HG03196 (cell line): ENCODE measurements around the gene OXT.
"Not testable (repeated sequence)": the region's sequence is repeated elsewhere in the genome, so short reads cannot be mapped to it uniquely, and the experiment has no call there.

ENCODE experiments used
- ATAC-seq: cut with Tn5 transposase; IDR thresholded peaks from one replicate; pipeline ENCODE4 v1.9.1; 2021; ENCODE audit not compliant: unreplicated experiment

OXT gene

DNA sequence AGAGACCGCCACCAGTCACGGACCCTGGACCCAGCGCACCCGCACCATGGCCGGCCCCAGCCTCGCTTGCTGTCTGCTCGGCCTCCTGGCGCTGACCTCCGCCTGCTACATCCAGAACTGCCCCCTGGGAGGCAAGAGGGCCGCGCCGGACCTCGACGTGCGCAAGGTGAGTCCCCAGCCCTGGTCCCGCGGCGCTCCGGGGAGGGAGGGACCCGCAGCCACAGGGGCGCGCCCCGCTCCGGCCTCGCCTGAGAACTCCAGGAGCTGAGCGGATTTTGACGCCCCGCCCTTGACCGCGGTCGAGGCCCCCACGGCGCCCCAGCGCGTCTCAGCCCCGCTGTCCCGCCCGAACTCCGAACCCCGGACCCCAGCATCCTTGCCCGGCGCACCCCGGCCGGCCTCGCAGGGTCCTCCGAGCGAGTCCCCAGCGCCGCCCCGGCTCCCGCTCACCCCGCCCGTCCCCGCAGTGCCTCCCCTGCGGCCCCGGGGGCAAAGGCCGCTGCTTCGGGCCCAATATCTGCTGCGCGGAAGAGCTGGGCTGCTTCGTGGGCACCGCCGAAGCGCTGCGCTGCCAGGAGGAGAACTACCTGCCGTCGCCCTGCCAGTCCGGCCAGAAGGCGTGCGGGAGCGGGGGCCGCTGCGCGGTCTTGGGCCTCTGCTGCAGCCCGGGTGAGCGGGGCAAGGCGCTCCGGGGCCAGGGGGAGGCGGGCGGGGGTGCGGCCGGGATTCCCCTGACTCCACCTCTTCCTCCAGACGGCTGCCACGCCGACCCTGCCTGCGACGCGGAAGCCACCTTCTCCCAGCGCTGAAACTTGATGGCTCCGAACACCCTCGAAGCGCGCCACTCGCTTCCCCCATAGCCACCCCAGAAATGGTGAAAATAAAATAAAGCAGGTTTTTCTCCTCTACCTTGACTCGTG, at the start of gene OXT:
OXT (plus strand) TSS at position 11 of the 920 bp plus-strand sequence; CDS start at position 47, 36 bp downstream.
- ATAC-seq, result no peak

- no peak for ATAC-seq
Observed at GRCh38 chr20:3021777-3022176, 49.6 kb upstream of the OXT start.

DNA sequence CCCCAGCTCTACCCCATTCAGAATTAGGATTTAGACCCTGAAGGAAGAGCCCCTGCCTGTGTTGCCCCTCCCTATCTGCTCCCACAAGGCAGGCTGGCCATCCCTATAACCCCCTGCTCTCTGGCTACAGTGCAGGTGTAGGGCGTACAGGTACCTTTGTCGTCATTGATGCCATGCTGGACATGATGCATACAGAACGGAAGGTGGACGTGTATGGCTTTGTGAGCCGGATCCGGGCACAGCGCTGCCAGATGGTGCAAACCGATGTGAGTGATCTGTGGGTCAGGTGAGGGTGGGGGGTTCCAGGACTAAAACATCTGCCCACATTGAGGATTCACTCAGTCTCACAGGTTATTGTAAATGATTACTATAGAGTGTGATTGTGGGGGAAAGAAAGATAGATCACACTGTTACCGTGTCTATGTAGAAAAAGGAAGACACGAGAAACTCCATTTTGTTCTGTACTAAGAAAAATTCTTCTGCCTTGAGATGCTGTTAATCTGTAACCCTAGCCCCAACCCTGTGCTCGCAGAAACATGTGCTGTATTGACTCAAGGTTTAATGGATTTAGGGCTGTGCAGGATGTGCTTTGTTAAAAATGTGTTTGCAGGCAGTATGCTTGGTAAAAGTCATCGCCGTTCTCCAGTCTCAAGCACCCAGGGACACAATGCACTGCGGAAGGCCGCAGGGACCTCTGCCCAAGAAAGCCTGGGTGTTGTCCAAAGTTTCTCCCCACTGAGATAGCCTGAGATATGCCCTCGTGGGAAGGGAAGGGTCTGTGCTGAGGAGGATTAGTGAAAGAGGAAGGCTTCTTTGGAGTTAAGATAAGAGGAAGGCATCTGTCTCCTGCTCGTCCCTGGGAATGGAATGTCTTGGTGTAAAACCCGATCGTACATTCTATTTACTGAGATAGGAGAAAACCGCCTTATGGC, 48.6 kb upstream of the OXT start:
- ATAC-seq, result not testable (repeated sequence)

- ATAC-seq, result no peak
Observed at GRCh38 chr20:3027987-3028386, 43.4 kb upstream of the OXT start.

GRCh38 chr20:3031524-3032147, 39.8 kb upstream of the OXT start:
- no peak for ATAC-seq

DNA sequence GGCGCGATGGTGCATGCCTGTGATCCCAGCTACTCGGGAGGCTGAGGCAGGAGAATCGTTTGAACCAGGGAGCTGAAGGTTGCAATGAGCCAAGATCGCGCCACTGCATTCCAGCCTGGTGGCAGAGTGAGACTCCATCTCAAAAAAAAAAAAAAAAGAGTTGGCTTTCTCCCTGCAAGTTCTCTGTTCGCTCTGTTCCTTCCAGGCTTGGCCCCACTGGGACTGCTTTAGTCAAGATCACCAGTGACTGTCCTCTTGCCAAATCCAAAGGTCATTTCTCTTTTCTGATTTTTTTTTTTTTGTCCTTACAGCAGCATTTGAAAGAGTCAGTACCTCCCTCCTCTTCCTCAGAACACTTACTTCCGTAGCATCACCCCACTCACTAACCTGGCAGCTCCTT, 38.8 kb upstream of the OXT start:
- no peak for ATAC-seq

DNA sequence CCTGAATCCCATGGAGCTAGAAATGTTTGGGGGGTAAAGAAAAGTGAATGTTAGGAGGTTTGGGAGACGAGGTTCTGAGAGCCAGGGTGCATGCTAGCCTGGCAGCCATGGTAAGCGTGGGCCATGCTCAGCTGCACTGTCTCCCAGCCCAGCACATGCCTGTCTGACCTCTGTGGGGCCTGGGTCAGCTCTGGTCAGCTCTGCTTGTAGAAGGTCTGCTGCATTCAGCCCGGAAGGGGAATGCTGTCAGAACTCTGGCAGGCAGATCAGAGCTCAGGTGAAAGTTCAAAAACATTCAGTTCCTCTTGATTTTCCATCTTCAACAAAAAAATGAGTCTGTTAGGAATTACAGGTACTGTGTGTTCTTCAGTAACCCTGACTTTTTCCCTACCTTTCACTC, 33.8 kb upstream of the OXT start:
- no peak for ATAC-seq

DNA sequence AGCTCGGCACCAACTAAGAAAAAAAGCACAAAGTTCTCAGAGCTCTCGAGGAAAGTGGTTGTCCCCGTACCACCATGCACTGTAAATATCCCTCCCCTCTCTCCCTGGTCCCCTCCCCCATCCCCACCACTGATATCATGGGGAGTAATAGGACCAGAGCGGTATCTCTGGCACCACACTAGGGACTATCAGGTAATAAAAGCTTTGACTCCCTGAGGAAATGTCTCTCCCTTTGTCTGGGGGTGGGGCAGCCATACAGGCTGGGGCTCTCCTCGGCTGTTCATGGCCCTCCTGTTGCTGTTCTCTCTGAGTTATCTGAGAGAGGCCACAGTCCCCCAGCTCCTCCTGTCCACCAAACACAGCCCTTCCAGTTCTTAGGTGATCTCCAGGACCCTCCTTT, 33.0 kb upstream of the OXT start:
- no peak for ATAC-seq

GRCh38 chr20:3039426-3039825, 32.0 kb upstream of the OXT start:
- no peak for ATAC-seq

DNA sequence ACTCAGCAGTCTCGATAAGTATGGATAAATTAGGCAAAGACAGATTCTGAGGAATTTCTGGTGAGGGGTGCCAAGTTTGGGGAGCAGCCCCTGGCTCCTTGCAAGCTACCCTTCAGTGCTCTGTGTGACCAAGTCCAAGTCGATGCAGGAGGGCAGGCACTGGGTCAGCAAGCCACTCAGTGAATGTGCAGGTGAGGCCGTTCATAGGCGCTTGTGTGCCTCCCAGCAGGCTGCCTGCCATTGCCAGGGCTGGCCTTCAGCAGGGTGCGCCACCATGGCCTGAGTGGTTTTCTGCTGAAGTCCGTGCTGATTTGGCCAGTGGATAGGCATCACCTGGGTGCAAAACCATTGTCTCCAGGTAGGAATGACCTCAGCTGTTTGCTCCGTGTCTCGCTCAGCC, 31.3 kb upstream of the OXT start:
- ATAC-seq, result no peak

DNA sequence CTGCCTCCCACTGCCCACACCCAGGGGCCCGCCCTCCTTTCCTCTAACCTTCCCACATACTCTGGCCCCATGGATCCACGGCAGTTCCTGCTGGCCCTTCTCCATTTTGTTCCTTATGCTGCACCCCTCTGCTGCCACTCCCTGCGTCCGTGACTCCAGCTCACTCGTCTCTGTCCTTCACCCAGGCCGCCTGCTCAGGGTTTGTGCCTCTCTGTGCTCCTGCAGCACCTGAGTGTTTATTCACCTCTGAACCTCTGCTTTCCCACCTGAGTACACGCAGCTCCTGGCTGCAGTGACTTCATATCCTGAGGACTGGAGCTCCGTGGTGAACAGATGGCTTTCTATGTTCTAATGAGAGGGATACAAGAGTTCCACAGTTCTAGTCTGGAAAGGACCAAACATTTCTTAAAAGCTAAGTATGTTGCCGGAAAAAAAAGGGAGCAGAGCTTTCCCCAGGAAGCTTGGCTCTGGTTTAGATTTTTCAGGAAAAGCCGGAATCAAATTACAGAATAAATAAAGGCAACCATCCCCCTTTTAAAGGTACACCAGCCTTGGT, 29.5 kb upstream of the OXT start:
- ATAC-seq, result no peak

DNA sequence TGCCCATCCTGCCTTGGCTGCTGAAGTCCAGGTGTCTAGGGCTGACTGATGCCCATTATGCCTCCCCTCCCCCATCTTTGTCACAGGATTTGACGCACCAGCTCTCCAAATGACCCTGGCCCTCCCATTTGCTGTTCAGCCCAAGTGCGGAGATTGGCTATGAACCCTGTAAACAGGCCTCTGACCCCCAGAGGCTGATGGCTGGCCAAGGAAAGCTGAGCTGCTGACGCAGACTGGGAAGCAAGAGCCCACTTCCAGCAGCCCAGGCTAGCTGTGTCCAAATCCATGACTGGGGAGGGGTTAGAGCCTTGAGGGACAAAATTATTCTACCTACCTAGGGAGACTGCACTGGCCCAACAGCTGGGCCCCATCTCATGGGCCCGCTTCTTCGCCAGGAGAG, 28.8 kb upstream of the OXT start:
- no peak for ATAC-seq

DNA sequence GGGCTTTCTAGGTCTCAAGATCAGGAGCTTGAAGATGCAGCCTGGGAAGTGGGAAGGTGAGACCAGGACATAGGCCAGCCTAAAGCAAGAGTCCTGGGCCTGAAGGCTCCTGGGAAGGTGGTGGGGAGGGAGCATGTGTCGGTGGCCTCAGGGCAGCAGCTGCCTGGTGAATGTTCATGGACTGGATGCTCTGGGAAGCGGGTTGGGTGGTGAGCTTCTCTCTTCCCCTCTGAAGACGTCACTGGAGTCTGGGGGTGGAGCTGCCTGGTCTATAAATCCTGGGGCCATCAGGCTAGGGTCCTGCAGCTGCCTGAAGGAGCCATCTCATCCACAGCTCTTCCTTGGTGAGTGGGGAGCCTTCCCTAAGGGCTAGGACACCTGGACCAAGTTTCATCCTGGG, 28.1 kb upstream of the OXT start, which contains the start of gene GNRH2:
GNRH2 (plus strand) TSS at position 301 of the 400 bp plus-strand sequence. CDS start 793 bp downstream, outside the sequence.
- ATAC-seq, result no peak

DNA sequence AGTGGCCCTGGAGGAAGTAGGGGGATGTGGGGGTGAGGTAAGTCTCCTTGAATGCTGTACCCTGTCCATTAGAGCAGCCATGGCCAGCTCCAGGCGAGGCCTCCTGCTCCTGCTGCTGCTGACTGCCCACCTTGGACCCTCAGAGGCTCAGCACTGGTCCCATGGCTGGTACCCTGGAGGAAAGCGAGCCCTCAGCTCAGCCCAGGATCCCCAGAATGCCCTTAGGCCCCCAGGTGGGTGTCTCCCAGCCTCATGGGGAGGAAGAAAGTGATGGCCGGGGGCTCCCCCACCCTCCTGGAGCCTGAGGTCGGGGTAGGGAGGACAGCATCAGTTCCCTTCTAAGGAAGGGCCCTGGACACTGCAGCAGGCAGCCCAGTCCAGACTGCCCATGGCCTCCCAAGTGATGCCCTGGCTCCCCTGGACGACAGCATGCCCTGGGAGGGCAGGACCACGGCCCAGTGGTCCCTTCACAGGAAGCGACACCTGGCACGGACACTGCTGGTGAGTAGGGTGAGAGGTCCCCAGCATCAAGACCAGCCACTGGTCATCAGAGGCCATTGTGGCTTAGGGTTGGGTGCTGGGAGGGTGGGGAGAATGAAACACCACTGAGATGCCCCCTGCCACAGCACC, 27.0 kb upstream of the OXT start:
- ATAC-seq, result no peak

DNA sequence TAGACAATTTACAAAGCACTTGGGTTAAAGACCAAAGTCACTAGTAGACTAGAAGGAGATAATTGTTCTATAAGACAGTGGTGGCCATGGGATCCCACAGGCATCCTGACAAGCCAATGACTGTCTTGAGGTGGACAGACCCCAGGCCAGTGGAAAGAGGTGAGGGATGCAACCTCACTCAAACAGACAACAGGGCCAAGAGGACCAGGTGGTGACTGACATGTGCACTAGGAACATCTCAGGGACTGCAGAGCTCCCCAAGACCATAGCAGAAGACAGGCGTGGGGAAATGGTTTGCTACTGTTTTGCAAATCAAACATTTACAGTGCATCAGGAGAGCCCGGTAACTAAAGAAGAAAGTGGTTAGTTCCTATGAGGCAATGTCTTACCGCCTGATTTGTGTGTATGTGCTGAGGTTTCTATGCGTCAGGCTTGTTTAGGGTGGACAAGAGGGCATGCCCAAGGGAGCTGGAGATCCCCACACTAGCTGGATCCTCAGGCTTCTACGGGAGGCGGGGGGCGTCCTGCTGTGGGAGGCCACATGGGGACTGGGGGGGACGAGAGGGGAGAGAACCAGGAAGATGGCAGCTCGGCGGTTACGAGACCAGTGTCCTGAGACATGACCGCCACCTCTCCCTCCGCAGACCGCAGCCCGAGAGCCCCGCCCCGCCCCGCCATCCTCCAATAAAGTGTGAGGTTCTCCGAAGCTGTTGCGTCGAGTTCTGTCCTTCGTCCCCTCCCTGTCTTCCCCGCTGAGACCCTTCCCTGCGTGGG, 26.2 kb upstream of the OXT start:
- peak; percentile 33 for ATAC-seq

- peak; percentile 85 for ATAC-seq
Observed at GRCh38 chr20:3045816-3046676, 25.4 kb upstream of the OXT start, which contains the start of gene MRPS26. TSS of gene MRPS26 (plus strand) at chr20:3046052. CDS start at chr20:3046069, 17 bp downstream.

- ATAC-seq, result no peak
Observed at GRCh38 chr20:3046677-3047462, 24.6 kb upstream of the OXT start.
